NCI-H345 (cell line): ENCODE results near the gene RIC8B.
"Not testable (repeated sequence)": the region's sequence is repeated elsewhere in the genome, so short reads cannot be mapped to it uniquely, and the experiment has no call there.

Experiments
- DNase-seq: peaks from one replicate; lab custom pipeline; 2025; lab: John Stamatoyannopoulos, UW

The RIC8B gene, protein sequence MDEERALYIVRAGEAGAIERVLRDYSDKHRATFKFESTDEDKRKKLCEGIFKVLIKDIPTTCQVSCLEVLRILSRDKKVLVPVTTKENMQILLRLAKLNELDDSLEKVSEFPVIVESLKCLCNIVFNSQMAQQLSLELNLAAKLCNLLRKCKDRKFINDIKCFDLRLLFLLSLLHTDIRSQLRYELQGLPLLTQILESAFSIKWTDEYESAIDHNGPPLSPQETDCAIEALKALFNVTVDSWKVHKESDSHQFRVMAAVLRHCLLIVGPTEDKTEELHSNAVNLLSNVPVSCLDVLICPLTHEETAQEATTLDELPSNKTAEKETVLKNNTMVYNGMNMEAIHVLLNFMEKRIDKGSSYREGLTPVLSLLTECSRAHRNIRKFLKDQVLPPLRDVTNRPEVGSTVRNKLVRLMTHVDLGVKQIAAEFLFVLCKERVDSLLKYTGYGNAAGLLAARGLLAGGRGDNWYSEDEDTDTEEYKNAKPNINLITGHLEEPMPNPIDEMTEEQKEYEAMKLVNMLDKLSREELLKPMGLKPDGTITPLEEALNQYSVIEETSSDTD

DNA sequence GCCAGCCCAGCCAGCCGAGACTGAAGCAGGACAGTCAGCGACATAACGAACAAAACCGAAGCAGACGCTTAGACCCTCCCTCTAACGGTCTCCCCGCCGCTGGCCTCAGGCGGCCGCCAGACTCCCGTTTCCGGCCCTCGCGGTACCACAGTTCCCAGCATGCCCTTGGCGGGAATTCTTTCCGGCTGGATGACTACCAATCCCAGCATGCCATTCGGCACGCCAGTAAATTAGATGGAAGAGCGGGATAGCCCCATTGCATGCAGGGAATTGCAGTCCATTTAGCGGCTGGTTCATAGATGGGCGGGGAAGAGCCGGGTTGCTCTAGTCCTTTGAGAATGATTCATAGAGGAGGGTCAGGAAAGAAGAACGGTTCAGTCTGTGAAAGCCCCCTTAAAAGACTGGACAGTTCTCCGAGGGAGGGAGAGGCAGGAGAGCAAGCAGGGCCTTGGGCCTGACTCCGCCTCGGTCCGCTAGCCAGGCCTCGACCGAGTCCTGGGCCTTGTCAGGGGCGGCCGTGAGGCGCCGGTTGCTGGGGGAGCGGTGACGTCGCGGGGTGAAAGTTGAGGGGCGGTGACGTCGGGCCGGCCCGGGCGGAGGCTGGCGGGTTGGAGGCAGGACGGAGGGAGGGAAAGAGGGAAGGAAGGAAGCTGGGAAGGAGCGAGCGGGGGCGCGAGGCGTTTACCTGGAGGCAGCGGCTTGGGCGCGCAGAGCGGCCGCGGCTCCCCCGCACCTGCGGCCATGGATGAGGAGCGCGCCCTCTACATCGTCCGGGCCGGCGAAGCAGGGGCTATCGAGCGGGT is at the start of gene RIC8B:
TSS of gene RIC8B (plus strand) at position 678 of the 803 bp plus-strand sequence. CDS start at position 742, 64 bp downstream.
- DNase-seq, result peak; percentile 99

DNA sequence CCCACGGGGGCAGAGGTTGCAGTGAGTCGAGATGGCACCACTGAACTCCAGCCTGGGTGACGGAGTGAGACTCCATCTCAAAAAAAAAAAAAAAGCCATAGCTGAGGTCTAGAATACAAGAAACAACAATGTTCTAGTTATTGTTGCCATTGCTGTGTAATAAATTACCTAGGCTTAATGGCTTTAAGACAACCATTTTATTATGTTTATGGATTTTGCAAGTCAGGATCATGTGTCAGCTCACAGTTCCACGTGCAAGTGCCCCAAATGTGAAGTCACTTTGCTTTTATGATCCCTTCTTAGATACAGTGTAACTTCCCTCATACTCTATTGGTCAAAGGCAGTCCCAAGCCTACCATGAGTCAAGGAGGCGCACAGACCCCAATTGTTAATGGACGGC is 49.5 kb upstream of the RIC8B start:
- DNase-seq, result no peak

DNA sequence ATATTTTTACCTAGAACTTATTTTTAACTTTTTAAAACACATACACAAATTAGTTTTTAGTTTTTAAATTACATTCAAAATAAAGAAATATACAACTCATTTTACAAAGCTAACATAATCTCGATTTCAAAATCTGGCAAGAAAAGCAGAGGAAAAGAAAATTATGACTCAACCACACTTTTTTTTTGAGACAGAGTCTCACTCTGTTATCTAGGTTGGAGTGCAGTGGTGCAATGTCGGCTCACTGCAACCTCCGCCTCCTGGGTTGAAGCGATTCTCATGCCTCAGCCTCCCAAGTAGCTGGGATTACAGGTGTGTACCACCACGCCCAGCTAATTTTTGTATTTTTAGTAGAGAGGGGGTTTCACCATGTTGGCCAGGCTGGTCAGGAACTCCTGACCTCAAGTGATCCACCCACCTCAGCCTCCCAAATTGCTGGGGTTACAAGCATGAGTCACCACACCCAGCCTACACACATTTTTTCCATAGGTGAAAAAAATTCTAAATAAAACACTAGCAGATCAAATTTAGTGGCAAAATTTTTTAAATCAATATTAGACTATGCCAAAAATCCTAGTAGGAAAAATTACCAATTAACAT is 47.8 kb upstream of the RIC8B start:
- not testable (repeated sequence) for DNase-seq

DNA sequence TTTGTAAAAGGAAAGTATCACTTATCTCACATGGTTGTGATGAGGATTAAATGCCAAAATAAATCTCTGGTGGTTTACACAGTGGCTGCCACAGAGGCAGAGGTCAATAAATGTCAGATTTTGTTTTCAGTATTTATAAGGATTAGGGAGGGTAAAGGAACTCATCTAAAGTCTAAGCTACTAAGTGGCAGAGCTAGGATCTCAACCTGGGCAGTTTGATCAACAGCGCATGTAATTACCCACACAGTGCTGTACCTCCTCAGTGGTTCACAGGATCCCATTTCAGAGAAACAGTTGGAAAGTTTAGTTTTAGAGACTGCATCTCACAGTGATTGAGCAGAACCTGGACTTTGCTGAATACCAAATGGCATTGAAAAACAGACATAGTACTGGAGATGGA is 44.9 kb upstream of the RIC8B start:
- no peak for DNase-seq

DNA sequence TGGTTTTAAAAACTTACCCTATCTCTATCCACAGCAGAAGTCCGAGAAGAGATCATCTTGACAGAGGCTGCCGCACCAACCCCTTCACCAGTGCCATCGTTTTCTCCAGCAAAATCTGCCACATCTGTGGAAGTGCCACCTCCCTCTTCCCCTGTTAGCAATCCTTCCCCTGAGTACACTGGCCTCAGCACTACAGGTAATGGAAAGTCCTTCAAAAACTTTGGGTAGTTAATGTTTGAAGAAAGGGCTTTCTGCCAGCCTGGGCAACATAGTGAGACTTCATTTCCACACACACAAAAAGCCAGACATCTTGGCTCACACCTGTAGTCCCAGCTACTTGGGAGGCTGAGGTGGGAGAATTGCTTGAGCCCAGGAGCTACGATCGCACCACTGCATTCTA is 41.6 kb upstream of the RIC8B start:
- DNase-seq, result no peak

DNA sequence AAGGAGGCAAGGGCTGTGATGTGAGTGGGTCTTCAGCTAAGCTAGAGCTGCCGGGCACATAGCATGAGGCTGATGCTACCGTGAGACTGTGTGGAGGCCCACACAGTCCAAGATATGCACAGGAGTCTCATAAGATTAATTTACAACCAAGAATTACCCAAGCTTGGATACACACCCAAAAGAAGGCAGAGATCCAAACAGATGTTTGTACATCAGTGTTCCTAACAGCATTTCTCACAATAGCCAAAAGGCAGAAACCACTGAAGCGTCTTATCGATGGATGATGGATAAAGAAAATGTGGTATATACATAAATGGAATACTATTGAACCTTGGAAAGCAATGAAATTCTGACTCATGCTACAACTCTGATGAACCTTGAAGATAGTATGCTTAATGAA is 40.8 kb upstream of the RIC8B start:
- DNase-seq, result no peak

DNA sequence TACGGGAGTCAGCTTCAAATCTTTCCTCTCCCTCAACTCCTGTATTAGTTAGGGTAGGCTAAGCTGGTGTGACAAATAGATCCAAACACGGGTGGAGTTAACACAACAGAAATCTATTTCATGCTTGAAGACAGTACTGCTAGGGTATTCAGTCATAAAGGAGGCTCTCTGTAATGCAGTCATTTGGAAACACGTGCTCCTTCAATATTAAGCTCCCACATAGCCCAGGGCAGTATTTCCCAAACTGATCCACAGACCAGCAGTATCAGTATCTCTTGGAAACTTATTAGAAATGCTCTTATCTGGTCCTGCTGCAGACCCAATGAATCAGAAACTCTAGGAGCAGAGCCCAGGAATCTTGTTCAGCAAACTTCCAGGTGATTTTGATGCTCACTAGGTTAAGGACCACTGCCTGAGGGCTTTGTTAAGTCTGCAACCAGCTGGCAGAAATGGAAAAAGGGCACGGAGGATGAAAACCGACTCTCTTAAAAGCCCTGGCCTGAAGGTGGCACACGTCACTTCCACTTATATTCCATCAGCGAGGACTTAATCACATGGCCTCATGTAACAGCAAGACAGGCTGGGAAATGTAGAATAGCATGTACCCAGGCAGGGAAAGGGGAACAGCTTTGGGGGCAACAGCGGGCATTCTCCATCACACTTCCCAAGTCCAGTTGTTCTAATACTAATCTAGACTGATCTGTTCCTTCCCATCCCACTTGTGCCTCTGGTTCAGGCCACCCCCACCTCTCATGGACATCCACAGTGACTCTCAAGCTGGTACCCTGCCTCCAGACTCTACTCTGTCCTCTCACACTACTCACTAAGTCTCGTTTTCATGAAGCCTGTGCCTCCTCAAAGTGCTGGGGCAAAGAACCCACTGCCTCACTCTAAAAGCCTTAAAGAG is 38.2 kb upstream of the RIC8B start:
- DNase-seq, result peak; percentile 2

DNA sequence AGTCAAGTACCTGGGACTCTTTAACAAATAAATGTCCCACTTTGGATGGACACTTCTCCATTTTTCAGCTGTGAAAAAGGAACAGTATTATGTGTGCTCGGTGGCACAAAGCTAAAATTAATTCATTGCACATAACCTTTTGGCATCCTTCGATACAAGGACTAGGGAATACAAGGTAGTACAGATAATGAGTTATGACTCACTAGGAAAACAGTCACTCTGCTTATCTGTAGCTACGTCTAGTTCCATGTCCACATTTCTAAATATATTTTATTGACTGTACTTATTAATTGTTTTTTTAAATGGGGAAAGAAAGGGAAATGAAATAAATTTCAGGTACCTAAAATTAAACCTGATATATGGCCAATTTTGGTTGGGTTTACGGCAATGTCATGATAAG is 35.2 kb upstream of the RIC8B start:
- DNase-seq, result no peak

DNA sequence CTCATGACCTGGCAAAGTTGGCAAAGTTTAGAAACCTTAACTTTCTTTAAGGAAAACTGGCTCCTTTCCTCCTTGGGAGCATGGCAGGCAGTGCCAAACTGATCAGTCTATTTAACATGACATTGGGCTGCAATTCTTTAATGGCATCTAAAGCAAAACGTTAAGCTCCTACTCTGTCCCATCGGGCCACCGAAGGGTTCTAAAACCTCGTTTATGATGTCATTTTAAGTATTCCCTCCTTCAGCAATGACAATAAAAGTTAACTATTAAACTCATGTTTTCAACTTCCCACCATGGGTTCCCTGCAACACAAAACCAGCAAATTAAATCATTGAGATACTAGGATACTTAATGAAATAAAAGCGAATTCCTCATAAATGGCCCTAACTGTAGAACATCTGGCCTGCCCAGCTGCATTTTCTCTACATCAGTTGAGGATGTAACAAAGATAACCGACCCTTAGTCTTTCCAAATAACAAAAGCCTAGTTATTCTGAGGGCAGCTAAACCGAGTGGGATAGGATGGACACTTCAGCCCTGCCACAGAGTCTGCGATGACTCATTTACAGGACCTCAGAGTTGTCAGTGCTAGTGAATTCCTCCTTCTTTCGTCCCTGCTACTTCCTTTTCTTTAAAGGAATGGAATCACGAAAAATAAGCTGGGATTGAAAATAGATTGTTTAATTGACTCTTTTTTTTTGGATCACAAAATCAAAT is 34.5 kb upstream of the RIC8B start:
- DNase-seq, result no peak

DNA sequence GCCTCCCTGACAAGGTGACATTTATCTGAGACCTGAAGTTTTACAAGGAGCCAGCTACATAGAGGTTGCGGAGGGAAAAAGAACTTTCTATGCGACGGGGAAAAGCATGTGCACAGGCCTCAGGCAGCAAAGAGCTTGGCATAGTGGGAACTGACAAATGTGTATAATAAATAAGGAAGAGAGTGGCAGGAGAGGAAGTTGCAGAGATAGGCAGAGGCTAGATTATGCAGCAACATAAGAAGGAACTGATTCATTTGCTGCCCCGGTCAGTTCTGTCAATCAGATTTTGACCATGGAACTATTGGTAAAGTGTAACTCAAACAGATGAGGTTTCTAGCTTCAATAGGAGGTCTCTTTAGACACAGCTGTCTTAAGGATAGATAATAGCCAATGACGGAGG is 33.7 kb upstream of the RIC8B start:
- no peak for DNase-seq

DNA sequence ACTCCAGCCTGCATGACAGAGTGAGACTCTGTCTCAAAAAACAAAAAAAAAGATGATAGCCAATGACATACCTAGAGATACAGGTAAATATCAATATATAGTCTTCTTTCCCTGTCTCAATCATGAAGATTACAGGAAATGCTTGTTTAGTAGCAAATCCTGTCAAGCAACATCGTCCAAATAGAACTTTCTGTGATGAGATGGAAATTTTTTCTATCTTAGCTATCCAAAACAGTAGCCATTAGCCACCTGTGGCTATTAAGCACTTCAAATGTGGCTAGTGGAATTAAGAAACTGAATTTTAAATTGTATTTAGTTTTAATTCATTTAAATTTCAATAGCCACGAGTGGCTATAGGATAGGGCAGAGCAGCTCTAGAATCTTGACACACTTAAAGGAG is 33.2 kb upstream of the RIC8B start:
- DNase-seq, result no peak

DNA sequence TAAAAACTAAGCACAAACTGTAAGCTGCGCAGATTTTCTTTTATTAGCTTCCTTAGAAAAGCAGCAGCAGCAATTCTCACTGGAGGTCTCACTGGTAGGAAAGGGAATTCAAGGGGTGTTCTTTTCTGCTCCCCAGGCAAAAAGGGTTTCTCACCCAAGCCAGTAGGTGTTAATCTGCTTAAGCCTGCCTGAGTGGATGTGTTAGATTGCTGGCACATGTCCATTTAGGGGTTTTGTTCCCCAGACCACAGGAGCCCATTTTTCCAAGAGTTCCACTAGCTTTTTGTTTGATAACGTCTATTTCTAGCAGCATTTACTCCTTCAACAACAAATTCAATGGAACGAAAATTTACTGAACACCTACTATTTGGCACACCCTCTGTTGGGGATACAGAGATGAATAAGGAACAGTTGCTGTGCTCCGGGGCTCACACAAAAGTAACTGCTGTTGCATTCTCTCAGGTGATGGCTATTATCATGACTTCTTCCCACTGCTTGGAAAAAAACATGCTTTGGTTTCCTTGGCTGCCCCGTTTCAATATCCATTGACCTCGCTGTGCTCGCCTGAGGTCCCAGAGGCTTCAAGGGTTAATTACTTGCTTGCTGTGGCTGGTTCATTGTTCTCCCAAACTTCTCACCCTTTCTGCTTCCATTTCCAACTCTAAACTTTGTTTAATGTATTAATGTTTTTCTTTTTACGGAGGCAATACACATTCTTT is 31.1 kb upstream of the RIC8B start:
- no peak for DNase-seq

DNA sequence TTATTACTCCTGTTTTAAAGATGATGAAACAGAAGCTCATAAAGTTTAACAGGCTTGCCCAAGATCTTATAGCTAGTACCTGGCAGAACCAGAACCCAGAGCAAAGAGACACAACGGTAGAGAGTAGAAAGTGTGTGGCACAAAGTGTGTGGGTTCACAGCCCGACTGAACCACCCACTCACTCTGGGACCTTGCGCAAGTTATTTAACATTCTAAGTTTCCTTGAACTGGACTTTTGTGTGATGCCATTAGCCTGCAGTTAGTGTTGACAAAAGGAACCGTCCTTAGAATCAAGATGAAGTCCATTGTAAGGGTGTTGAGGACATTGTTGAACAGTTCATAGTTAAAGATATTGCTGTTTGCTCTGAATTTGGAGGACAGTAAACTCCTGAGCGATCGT is 29.9 kb upstream of the RIC8B start:
- no peak for DNase-seq

DNA sequence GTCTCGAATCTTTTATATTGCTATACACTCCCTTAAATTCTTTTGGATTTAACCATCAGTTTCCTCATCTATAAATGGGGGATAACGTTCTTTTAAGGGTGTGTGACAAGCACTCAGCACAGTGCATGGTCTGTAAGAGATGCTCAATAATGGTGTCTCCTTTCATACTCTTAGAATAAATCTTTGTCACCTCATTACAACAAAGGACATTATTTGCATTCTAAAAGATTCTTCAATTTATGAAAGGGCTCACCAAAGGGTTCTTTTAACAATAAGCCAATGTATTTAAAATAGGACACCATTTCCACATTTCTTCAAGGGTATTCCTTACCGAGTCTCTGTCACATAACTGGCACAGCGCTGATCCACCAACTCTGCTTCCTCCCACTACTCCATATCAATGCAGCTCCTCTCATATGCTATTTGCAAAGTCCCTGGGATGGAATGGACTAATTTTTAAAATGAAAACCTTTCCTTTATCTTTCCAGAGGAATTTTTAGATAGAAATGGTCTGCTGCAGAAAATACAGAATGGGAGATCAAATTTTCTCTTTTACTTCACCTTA is 29.2 kb upstream of the RIC8B start:
- no peak for DNase-seq

DNA sequence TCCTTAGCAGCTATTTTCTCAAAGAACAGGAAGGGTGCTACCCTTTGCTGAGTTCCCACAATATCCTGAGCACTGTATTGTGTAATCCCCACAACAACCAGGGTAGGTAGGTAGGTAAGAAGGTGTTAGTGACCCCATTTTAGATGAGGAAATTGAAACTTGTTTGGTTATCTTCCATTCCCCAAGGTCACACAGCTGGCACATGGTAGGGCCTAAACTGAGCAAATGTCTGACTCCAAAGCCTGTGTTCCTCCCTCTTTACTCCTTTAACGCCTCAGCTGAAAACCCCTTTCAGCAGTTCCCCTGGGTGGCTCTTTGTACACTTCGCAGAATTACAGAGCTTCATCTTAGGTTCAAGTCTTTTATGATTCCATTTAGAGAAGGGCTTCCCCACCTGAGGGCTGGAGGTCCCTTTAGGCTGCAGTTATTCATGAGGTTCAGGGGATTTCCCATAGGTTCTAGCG is 26.5 kb upstream of the RIC8B start:
- DNase-seq, result no peak

DNA sequence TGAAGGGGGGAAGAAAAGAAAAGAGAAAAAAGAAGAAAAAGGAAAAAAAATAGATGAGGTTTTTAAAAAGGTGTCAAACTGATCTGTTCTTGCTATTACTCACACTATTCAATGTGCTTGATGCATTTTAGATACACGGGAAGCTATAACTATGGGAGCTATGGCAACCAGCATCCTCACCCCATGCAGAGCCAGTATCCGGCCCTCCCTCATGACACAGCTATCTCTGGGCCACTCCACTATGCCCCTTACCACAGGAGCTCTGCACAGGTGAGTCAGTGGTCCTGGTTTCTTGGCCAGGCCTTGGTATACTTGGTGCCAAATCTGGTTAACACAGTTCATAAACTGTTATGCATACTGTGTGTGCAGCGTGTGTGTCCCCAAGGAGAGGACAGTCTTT is 24.0 kb upstream of the RIC8B start:
- DNase-seq, result no peak

DNA sequence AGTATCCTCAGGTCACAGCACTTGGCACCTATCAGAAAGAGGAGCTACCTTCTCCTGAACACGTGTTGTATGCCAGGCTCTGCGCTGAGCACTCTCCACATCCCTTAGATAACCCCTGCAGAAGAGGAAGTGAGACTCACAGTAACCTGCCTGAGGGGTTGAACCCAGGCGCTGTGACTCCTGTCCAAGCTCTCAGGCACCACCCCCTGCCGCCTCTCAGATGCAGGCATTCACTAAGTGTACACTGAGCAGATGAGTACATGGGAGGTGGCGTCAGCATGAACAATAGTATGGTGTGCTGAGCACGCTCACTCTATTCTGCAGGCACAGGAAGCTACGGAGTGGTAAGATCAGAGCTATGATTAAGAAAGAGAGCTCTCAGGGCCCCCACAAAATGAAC is 21.0 kb upstream of the RIC8B start:
- peak; percentile 44 for DNase-seq

DNA sequence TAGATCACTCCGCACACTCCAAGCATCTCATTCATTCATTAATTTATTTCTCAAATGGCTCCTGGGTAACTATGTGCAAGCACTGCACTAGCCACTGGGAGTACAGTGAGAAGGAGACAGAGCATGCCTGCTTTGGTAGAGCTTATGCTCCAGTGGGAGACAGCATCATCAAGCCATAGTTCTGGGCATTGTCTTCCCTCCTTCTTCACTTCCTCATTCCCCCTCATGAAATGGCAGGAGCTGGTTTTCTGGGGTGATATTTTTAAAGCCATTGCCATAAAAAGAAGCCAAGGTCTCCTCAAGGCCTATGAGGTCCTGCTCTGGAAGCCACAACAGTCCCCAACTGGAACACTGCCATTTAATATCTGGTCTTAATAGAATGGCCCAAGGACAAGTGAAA is 20.2 kb upstream of the RIC8B start:
- DNase-seq, result no peak

DNA sequence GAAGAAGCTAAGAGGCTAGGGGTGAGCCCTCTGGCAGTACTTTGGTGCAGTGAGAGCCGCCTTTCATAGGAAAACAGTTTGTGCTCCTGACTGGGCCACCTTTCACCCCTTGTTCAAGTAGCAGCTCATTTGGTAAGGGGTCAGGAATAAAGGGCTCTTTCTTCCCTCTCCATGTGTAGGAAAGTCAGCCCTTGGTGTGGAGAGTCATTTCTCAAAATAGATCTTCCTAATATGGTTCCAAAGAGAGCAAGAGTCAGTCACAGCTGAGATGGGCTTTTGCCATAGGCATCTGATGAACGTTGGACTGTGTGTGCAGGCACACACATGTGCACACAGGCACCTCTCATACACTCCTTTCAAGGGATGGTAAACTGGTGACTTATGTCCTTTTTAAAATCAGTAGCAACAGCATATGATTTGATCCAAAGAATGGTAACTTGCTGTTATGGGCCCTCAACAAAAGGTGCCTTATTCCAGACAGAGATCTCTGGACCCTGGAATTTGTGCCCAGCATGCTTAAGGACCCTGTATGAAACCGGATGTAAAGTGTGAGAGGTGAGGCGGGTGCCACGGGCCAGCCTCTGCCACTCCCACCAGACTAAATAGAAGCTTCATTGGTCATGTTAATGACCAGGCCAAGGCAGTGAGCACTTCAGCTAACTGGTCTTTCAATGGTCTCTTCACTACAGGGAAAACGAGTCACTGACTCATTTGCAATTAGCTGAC is 16.7 kb upstream of the RIC8B start:
- DNase-seq, result no peak
